NCI-H460 (cell line): ENCODE measurements around the gene HSPA12B. TPM values are rescaled to one million over a fixed set of nuclear protein-coding genes. Genes with fewer than 3 reads are reported as not detected.

Experiments used
- DNase-seq: peaks from one replicate; pipeline ENCODE4 v3.0.0-alpha.2; 2016; ENCODE audit warnings: low read depth; ENCODE audit errors: extremely low read depth
- total RNA-seq: library from RNA; depleted of rRNA; stranded (reverse); fragments of >200 nt; shearing (Covaris generic); gene quantifications from 2 replicates; pipeline ENCODE4 v1.2.3, GENCODE V29; 2014

HSPA12B gene
- total RNA-seq, 1 experiment from 2014 or later: not detected

- no peak for DNase-seq
Observed at GRCh38 chr20:3729378-3729777, 3.1 kb upstream of the HSPA12B start.

DNA sequence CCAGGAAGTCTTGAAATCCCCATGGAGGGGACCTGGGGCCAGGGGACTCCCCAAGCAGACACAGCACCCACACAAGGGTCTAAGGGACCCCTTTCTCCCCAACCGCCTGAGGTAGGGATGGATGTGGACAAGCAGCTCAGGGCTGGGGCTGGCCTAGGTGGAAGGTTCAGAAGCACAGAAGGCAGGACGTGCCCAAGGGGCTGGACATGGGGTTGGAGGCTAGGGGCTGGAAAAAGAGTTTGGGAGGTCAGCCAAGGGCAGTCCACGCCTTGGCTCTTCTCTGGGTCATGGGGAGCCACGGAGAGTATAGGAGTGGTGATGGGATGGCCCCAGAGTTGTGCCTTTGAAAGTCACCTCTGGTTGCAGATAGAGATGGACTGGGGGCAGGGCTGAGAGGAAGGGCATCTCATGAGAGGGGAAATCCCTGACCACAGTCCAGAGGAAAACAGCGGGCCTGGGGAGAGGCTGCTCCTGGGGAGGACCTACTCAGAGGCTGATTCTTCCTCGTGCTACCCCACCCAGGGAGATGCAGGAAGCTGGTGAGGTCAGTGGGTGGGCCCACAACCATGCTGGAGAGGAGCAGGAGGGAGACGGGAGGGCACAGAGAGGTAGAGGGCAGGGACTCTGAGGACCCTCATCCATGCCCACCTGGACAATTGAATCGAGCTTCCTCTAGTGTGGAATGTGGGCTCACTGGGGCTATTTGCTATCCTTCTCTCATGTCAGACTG, 2.5 kb upstream of the HSPA12B start:
- no peak for DNase-seq

DNA sequence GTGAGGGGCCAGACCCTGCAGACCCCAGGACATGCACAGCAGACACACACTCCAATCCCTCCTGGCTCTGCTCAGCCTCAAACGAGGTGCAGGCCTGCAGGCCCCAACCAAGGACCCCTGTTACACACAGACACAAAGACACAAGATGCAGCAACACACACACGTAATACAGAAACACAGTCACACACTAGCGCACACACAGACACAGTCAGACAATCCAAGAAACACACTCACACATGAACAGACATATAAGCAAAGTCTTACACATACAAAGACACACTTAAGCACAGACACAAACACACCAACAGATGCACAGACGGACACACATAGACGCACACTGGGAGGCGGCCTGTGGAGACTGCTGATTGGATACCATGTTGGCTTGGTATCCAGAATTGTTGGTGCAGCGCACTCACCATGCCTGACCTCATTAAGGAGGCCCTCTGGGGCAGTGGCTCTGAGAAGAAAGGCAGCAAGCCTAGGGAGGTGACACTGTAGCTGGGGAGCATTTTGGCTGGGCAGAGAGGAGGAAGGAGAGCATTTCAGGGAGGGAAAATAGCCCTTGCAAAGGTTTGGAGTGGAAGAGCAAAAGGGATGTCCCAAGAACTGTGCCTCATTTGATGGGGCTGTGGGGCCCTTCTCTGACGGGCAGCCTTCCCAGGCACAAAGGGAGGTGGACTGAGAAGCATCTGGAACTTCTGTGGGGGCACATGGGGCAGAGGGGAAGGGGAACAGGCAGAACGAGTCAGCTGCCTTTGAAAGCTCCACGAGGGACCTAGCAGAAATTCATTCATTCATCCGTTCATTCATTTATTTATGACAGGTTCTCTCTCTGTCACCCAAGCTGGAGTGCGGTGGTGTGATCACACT, 1.4 kb upstream of the HSPA12B start:
- DNase-seq: no peak

DNA sequence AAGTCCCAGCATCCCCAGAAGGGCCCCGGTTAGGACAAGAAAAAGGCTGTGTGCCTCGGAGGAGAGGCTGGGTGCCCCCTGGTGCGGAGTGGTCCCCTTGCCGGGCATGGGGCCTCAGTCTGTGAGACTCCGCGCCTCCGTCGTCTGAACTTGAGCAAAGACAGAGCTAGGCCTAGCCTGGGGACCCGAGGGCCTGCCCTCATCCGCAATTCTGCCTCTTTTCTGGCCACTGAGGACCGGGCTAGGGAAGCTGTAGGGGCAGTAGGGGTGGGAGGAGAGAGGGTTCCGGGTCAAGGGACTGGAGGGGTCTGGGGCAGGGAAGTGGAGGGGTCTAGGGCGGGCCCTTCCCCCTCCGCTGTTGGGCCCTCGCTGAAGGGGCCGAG, 550 bp upstream of the HSPA12B start:
- DNase-seq: no peak

GRCh38 chr20:3733119-3733995, 872 bp downstream of the HSPA12B start:
- no peak for DNase-seq

GRCh38 chr20:3734111-3734843, 1.8 kb downstream of the HSPA12B start:
- no peak for DNase-seq

DNA sequence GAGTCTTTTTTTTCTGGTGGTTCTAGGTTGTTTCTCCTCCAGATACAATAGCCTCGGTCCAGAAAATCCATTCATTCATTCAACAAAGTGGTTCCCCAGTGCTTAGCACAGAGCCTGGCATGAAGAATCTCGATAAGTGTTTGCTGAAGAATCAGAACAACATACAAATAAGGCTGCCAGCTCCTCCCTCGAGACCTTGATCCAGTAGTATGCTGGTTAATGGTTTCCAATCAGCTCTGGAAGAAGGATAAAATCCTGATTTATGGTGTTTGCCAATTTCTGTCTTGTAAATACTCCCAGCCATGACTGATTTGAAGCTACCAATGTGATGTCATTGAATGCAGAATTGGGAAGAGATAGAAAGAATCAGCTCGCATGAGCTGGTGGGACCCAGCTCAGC, 3.3 kb downstream of the HSPA12B start:
- no peak for DNase-seq

GRCh38 chr20:3738111-3739053, 5.9 kb downstream of the HSPA12B start:
- no peak for DNase-seq

DNA sequence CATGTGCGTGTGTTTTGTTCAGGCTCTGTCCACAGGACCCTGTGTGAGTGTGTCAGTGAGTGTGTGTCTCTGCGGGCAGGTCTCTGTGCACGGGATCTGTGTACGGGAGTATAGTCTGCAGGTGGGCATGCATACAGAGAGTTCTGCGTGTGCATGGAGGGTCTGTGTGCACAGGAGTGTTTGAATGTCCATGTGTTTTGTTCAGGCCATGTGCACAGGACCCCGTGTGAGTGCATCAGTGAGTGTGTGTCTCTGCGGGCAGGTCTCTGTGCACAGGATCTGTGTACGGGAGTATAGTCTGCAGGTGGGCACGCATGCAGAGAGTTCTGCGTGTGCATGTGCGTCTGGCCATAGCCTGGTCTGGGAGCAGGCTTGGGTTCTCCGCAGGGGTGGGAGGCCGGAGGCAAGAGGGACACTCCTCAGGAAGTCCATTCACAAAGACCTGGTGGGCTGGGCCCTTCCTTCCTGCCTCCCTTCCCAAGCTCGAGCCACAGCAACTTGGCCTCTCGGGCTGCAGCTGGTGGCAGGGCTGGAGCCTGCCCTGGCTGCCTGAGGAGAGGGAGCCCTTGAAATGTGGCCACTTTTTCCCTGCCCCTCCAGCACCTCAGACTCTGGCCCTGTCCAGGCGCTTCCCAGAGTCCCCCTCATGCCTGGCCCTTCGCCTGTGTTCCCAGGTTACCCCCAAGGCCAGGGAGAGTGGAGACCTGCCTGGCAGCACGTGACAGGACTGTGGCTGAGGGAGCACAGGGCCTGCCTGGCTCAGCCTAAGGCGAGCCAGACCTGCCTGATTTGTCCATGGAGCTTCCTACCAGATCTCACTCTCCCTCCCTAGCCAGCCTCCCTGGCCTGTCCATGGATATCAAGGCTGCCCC, 6.8 kb downstream of the HSPA12B start:
- no peak for DNase-seq

GRCh38 chr20:3739926-3740451, 7.5 kb downstream of the HSPA12B start:
- no peak for DNase-seq

GRCh38 chr20:3740615-3741301, 8.3 kb downstream of the HSPA12B start:
- no peak for DNase-seq

DNA sequence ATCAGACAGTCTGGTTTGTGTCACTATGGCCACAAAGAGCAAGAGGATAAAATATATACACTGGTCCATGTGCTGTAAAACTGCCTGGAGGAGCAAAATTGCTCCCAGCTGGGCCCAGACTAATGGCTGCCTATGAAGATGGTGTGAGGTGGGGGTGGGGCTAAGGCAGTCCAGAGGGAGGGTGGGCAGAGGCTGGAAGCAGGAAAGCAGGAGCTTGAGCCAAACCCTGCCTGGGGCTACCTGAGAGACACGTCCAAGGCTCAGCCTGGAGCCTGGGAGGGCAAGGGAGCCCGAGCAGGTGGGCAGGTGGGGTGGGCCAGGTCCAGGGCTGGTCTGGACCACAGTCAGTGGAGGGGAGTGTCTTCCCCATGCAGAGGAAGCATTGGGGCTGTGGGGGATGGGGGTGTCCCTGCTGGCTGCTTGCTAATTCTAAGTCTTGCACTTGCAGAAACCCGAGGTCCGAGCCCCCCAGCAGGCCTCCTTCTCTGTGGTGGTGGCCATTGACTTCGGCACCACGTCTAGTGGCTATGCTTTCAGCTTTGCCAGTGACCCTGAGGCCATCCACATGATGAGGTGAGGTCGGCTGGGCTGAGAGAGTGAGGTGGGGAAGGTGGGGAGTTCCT, 9.5 kb downstream of the HSPA12B start:
- no peak for DNase-seq

- DNase-seq: no peak
Observed at GRCh38 chr20:3743251-3743650, 10.8 kb downstream of the HSPA12B start.

- DNase-seq: no peak
Observed at GRCh38 chr20:3744037-3744436, 11.6 kb downstream of the HSPA12B start.

GRCh38 chr20:3744806-3745685, 12.6 kb downstream of the HSPA12B start:
- DNase-seq: peak; percentile 69

- no peak for DNase-seq
Observed at GRCh38 chr20:3745686-3746173, 13.2 kb downstream of the HSPA12B start.
